HCT116 (cell line): ENCODE results near the gene CFAP46.

ENCODE experiments used
- ATF3 ChIP-seq: IDR thresholded peaks from 2 replicates; pipeline ENCODE4 v1.6.1; 2012
- CBX3 ChIP-seq: IDR thresholded peaks from 2 replicates; pipeline ENCODE4 v1.6.1; 2012; ENCODE audit warnings: low read depth
- CTCF ChIP-seq, 3 experiments: fragments of 200-600 bp in 1 of 3; sonication (generic) in 1 of 3; IDR thresholded peaks in 2 of 3; conservative IDR thresholded peaks in 1 of 3; 2 replicates each; pipeline ENCODE4 v1.5.1; 2012 to 2017; ENCODE audit warnings: low read depth in 2 of 3, low read length in 2 of 3, antibody characterized with exemption in 1 of 3, borderline replicate concordance in 1 of 3, control low read depth in 1 of 3, mild to moderate bottlenecking in 1 of 3, mixed read lengths in 1 of 3, mixed run types in 1 of 3, moderate library complexity in 1 of 3; ENCODE audit not compliant: insufficient read depth in 1 of 3
- EGR1 ChIP-seq: IDR thresholded peaks from 2 replicates; pipeline ENCODE4 v1.6.1; 2012; ENCODE audit warnings: low read depth
- EZH2 ChIP-seq: fragments of 200-600 bp; sonication (generic); IDR thresholded peaks from 2 replicates; pipeline ENCODE4 v1.6.1; 2017; ENCODE audit warnings: antibody characterized with exemption, mixed run types
- EZH2phosphoT487 ChIP-seq: fragments of 200-600 bp; IDR thresholded peaks from 2 replicates; pipeline ENCODE4 v1.6.1; 2018; ENCODE audit warnings: antibody characterized with exemption, borderline replicate concordance
- FOSL1 ChIP-seq: IDR thresholded peaks from 2 replicates; pipeline ENCODE4 v1.6.1; 2012; ENCODE audit warnings: low read depth
- POLR2A ChIP-seq: IDR thresholded peaks from 2 replicates; pipeline ENCODE4 v1.7.0; 2011; ENCODE audit warnings: borderline replicate concordance; ENCODE audit not compliant: insufficient read depth, insufficient read length; ENCODE audit errors: extremely low read depth
- SRF ChIP-seq: IDR thresholded peaks from 2 replicates; pipeline ENCODE4 v1.6.1; 2012; ENCODE audit warnings: low read depth
- ZFX ChIP-seq: fragments of 450-650 bp; IDR thresholded peaks from 2 replicates; pipeline ENCODE4 v1.6.1; 2017
- TF ChIP-seq, protein P1 (sequence below): IDR thresholded peaks from 2 replicates; pipeline ENCODE4 v1.6.1; 2012; ENCODE audit warnings: low read depth
- TF ChIP-seq, protein P2 (sequence below): IDR thresholded peaks from 2 replicates; pipeline ENCODE4 v1.6.1; 2012

DNA sequence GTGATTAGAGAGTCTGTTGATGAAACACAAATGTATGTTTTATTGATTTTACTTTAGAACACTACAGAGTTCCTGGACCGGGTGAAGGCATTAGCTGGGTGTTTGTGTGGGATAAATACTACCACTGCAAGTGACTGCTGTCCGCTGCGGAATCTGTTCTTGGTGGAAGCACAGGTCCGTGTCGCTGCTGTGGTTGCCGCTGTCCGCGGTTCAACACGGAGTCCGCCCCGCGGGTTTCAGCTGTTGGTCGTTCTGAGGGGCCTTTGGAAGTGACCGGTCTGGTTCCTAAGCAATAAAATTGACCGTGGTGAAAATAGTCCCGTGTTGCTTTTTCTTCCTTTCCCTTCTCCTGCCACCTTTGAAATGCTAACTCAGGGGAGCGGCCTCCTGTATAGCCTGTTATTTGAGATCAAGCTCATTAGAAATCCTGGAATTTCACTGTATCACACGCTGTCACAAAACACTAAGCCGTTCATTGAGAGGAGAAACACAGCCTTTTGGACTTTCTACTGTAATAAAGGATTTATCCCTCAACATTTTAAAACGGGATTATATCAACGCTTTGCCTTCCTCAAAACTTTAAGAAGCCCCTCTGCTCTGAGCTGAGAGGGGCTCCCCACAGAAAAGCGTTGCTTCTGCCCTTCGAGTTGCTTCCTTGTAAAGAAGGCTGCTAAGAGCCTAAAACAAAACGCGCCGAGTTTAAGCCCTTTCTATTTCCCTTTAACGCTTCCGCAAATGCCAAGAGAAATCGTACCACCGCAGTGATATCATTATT is 159.0 kb downstream of the CFAP46 start:
- TF ChIP-seq CTCF (IDR thresholded peaks at IDR 0.05 in 2 of 3, conservative IDR thresholded peaks at IDR 0.05 in 1 of 3; ENCODE audit: borderline replicate concordance in 1 of 3, insufficient read depth in 1 of 3, low read depth in 2 of 3, low read length in 2 of 3) = no peak
- TF ChIP-seq, protein P1, sequence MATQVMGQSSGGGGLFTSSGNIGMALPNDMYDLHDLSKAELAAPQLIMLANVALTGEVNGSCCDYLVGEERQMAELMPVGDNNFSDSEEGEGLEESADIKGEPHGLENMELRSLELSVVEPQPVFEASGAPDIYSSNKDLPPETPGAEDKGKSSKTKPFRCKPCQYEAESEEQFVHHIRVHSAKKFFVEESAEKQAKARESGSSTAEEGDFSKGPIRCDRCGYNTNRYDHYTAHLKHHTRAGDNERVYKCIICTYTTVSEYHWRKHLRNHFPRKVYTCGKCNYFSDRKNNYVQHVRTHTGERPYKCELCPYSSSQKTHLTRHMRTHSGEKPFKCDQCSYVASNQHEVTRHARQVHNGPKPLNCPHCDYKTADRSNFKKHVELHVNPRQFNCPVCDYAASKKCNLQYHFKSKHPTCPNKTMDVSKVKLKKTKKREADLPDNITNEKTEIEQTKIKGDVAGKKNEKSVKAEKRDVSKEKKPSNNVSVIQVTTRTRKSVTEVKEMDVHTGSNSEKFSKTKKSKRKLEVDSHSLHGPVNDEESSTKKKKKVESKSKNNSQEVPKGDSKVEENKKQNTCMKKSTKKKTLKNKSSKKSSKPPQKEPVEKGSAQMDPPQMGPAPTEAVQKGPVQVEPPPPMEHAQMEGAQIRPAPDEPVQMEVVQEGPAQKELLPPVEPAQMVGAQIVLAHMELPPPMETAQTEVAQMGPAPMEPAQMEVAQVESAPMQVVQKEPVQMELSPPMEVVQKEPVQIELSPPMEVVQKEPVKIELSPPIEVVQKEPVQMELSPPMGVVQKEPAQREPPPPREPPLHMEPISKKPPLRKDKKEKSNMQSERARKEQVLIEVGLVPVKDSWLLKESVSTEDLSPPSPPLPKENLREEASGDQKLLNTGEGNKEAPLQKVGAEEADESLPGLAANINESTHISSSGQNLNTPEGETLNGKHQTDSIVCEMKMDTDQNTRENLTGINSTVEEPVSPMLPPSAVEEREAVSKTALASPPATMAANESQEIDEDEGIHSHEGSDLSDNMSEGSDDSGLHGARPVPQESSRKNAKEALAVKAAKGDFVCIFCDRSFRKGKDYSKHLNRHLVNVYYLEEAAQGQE = no peak
- no peak for TF ChIP-seq ZFX
- no peak for TF ChIP-seq POLR2A
- no peak for TF ChIP-seq EGR1
- no peak for TF ChIP-seq EZH2phosphoT487
- TF ChIP-seq EZH2 = no peak
- TF ChIP-seq, protein P2, sequence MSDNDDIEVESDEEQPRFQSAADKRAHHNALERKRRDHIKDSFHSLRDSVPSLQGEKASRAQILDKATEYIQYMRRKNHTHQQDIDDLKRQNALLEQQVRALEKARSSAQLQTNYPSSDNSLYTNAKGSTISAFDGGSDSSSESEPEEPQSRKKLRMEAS = no peak
- no peak for TF ChIP-seq SRF
- TF ChIP-seq CBX3 = no peak
- no peak for TF ChIP-seq FOSL1
- TF ChIP-seq ATF3 = no peak
